ENCODE measurements around the gene SLC22A31.
"Not testable (repeated sequence)": the region's sequence is repeated elsewhere in the genome, so short reads cannot be mapped to it uniquely, and the experiment has no call there.

SLC22A31 gene

GRCh38 chr16:89178453-89179147, 21.7 kb downstream of the SLC22A31 start:
- DNase-seq, result no peak

DNA sequence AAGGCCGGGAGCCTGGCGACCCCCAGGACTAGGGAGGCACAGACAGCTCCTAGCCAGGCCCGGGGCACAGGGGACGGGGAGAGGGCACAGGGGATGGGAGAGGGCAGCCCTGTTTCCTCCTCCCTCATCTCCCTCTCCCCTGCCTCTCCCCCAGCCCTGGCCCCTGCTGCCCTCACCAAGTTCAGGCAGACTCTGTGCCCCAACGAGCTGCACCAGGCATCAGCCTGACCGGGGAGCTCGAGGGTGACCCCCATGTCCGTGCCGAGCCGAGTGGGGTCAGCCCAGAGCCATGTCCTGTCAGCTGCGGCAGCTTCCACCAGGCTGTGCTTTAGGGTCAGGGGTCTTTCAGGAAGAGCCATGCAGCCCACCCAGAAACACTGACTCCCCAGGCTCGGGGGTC, 22.8 kb downstream of the SLC22A31 start:
- no peak for DNase-seq

GRCh38 chr16:89176717-89177116, 23.6 kb downstream of the SLC22A31 start:
- DNase-seq, result no peak

DNA sequence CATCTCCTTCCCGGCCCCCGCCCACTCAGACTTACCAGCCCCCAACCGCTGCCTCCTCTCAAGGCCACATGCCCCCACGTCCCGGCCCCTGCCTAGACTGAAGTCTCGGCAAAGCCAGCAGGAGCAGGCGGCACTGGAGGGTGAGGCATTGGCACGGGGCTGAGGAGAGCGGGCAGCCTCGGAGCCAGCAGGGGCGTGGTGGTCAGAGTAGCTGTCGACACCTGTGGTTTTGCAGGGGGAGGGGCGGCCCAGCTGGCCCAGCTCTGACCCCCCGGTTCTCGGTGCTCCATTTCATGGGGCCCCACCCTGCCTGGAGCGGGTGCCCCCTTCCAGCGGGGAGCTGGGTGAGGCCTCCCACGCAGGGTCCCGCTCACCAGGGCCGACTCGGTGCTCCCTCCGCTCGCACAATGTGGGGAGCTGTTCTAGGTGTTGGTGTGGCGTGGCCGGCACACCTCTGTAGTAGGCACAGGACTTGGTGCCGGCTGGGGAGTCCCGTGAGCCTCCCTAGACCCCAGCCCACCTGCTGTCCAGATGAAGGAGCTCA, 24.1 kb downstream of the SLC22A31 start:
- DNase-seq, result no peak

DNA sequence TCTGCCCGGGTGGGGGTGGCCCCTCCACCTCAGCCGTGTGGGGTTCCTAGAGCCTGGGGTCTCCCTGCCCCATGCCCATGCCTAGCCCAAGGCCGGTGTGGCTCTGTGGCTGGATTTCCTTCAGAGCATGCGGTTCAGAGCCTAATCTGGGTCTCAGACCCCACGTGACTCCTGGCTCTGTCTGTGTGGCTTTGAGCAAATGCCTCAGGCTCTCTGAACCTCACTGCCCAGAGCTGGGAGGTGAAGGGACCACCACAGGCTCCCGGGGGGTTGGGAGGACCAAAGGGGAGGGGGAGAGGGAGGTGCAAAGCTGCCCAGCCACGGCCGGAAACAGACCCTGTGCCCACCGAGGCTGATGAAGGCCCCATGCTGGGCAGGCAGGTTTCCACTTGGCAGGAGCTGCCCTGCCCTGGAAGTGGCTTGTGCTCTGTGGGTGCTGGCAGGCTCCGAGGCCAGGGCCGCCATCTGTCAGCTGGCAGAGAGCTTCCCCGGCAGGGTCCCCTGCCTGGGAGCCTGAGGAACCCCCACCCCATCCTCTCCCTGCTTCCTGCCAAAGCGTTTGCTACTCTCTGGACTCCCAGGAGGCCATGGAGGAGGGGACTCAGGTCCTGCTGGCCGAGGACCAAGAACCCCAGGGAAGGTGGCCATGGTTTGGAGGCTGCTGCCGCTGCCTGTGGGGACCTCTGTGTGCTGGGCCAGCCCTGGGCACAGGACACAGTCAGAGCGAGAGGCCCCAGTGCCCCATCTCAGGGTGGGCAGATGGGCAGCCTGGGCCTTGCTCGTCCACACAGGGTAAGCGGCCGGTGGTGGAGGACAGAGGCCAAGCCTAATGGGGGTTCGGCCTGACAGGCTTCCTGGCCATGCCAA, 24.8 kb downstream of the SLC22A31 start:
- no peak for DNase-seq

- no peak for DNase-seq
Measured at GRCh38 chr16:89174877-89175276, 25.5 kb downstream of the SLC22A31 start.

DNA sequence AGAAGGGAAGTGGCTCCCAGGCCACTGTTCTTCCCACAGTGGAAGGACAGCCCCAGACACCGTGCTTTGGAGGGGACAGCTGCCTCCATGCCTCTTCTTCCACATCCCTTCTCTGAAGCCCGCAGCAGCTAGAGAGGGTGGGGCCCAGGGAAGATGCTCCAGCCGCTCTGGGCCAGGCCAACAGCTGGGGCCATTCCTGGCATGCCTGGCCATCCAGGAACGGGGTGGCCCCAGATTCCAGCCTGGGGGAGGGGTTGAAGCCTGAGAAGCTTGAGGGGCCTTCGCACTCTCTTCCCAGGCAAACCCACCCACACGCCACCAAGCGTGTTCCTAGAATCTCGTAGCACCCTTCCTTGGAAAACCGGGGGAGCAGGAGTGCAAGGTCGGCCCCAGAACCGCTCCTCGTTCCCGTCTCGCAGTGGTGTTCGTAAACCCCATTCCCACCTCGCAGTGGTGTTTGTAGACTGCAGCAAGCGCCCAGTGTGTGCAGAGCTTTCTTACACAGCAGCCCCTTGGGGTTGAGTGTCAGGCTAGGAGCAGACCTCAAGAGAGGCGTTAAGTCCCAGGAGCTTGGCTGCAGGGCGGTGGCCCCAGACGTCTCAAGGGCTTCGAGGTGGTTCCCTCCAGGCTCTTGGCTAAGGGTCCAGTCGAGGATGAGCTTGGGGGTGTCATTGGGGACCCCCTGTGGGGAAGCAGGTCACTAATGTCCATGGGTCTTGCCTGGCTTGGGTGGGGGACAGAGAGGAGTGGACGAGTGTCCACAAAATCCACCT, 26.1 kb downstream of the SLC22A31 start:
- no peak for DNase-seq

DNA sequence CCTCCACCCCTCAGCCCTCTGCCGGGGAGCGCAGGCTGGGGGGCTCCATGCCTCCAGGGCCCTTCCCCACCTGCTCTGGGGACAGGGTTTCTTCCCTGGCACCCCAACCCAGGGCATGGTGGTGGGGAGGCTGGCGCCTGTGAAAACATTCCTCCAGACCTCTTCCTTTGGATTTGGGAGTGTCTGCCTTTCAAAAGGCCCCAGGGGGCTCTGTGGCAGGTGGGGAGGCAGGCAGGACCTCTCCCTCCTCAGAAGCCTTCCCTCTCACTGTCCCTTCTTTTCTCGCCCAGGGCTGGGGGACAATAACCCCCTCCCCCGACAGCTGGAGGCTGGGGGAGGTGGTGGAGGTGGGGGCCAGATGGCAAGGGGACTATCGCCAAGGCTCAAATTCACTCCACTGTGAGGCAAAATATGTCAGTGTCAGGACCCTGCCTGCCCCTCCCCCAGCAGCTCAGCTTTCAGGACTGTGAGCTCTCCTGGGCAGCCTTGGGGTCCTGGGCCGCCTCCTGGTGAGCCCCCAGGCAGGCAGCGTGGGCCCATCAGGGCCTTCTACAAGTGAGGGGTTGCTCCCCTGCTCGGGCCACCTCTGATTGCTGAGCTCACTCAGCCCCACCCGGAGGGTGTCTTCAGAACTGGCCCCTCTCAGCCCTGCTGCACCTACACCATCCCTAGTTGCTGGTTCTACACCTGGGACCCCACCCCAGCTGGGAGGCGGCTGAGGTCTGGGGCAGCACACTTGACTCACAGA, 27.0 kb downstream of the SLC22A31 start:
- no peak for DNase-seq

GRCh38 chr16:89172528-89173173, 27.7 kb downstream of the SLC22A31 start:
- no peak for DNase-seq

DNA sequence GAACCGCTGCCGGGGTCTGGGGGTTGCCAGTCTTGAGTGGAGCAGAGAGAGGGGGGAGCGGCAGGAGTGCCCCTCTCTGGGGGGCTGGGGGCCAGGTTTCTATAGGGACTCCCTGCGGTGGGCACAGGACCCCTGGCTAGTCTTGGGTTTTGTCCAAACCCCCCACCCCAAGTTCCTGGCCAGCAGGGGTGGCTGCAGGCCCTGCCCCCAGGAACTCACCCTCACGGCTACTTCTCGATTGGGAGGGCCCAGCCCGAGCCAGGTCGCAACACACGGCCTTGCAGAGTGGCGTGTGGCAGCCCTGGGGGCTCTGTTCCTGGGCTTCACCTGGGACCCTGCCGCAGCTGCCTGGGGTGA, 28.2 kb downstream of the SLC22A31 start:
- no peak for DNase-seq

DNA sequence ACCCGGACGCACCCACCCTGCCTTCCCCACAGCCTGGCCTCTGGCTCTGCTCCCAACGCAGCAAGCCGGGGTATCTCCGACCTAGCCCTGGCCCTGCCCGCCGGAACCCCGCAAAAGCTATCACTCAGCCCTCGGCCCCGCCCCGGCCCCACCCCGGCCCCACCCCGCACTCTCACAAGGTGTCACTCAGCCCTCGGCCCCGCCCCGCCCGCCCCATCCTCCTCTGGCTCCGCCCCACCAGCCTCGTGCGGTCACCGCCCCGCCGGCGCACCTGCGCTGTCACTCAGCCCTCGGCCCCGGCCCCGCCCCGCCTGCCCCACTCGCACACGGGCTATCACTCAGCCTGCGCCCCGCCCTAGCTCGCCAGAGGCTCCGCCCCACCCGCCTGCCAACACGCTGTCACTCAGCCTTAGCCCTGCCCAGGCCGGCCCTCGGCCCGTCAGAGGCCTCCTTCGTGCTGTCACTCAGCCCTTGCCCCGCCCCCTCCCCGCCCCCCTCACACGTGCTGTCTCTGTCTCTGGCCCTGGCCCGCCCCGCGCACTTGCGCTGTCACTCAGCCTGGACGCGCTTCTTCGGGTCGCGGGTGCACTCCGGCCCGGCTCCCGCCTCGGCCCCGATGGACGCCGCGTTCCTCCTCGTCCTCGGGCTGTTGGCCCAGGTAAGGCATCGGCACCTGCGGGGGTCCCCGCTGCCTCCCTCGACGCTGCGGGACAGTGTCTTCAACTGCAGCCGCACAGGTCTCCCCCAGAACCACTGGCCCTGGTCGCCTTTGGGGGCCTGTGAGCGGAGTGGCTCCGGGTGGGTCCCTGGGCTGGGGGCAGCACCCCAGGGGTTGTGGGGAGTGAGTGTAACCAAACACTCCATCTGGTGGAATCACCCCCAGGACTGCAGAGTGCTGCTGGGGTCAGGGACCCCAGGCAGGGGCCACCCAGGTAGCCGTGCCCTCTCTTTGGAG, 28.8 kb downstream of the SLC22A31 start, which contains the start of gene CDH15:
CDH15 (plus strand) TSS at position 533 of the 955 bp plus-strand sequence; CDS start at position 617, 84 bp downstream.
- DNase-seq, result peak; percentile 95 to 96

- no peak for DNase-seq
Measured at GRCh38 chr16:89170346-89171215, 29.8 kb downstream of the SLC22A31 start.

GRCh38 chr16:89169778-89170177, 30.6 kb downstream of the SLC22A31 start:
- no peak for DNase-seq

- no peak for DNase-seq
Measured at GRCh38 chr16:89168381-89169189, 31.8 kb downstream of the SLC22A31 start.

GRCh38 chr16:89167425-89167941, 32.9 kb downstream of the SLC22A31 start:
- DNase-seq, result peak; percentile 72 to 91

- DNase-seq, result no peak
Measured at GRCh38 chr16:89166696-89167424, 33.5 kb downstream of the SLC22A31 start.

DNA sequence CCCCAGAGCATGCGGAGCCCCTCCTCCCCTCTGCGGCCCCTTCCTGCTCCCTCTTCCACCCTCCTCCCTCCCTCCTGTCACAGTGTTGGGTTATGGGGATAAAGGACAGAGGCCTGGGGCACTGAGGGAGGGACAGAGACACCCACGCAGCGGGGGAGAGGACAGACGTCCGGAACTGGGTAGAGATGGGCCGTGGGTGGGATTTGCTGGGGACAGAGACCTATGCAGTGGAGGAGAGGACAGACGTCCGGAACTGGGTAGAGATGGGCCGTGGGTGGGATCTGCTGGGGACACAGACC, 34.7 kb downstream of the SLC22A31 start:
- not testable (repeated sequence) for DNase-seq
